ENCODE measurements around the gene PRKCA.
"Not testable (repeated sequence)": the region's sequence is repeated elsewhere in the genome, so short reads cannot be mapped to it uniquely, and the experiment has no call there.

Gene PRKCA

DNA sequence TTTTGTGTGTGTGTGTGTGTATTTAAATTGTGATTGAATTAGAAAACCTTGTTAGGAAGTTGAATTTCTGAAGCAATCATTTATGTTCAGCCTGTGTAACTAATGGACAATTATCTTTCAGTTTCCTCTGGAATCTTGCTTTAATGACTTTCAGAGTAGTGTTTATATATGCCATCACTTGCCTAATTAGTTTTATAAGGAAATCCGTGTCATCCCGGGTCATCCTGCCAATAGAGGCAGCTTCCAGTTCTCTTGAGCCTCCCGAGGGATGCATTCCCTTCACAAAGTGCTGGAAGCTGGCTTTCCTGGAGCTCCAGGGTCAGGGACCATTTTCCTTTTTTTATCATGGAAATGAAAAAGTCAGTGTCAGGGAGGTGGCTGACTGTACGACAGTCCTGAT, 42.9 kb downstream of the PRKCA start:
- peaks cover 6% of the 10 kb centered on the region; the same call in 1 of the 2 replicates for H3K4me1 ChIP-seq
- no peaks in the 10 kb centered on the region for H3K27me3 ChIP-seq (ENCODE audit: low read depth)

DNA sequence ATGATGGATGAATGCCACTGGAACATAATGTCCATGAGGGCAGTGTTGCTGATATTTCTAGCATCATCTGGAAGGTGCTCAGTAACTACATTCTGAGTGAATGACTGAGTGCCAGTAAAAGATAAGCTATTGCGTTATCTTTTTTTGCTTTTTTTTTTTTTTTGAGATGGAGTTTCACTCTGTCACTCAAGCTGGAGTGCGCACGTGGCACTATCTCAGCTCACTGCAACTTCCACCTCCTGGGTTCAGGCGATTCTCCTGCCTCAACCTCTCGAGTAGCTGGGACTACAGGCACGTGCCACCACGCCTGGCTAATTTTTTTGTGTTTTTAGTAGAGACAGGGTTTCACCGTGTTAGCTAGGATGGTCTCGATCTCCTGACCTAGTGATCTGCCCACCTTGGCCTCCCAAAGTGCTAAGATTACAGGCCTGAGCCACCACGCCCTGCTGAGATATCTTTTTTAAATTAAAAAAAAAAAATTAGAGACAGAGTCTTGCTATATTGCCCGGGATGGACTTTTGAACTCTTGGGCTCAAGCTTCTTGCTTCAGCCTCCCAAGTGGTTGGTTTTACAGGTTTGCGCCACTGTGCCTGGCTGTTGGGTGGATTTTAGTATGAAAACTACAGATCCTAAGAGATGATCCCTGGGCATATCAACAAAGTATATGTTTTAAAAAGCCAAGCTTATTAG, 43.7 kb downstream of the PRKCA start:
- H3K27me3 ChIP-seq (ENCODE audit: low read depth); H3K4me3 ChIP-seq; H3K36me3 ChIP-seq (replicated peaks); DNase-seq (ENCODE audit: low spot score in 2 of 2); H3K4me1 ChIP-seq; H3K9me3 ChIP-seq; in situ Hi-C loops (cut with MboI; ENCODE audit: low sequenced_read_pairs): not testable (repeated sequence)

More for the DNA sequence above, 42.9 kb downstream of the PRKCA start:
- Histone ChIP-seq H3K36me3 (replicated peaks) (no peaks in the 10 kb centered on the region), H3K4me3 (no peak overlapping the region), H3K9me3 (no peaks in the 10 kb centered on the region)
- in situ Hi-C loops (cut with MboI; ENCODE audit: low sequenced_read_pairs) = no loop called here
- no peak for DNase-seq (ENCODE audit: low spot score in 2 of 2)

DNA sequence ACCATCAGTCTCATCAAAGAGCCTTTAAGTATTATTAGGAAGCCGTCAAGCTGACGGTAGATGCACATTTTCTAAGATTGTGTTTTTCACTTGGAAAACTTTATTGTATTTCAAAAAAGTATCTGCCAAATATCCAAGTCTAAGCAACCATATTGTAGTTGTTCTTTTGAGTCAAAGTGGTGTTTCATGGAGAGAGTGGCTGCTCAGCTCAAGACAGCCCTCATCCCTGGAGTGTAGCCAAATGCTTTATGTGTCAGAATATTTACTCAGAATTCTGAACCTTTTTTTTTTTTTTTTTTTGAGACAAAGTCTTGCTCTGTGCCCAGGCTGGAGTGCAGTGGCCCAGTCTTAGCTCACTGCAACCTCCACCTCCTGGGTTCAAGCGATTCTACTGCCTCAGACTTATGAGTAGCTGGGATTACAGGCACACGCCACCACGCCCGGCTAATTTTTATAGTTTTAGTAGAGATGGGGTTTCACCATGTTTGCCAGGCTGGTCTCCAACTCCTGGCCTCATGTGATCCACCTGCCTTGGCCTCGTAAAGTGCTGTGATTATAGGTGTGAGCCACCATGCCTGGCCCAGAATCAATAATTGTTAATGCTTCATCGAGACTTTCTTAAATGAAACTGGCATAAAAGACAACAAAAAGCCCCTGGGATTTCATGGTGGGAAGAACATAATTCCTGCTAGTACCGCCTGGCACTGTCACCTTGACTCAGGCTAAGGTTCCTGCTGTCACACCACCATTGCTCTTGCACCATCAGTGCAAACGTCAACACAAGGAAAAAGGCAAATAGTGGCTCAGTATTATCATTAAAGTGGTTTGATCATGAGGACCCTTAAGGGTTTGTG, 45.5 kb downstream of the PRKCA start:
- no peak for DNase-seq (ENCODE audit: low spot score in 2 of 2)
- in situ Hi-C loops (cut with MboI; ENCODE audit: low sequenced_read_pairs) = no loop called here
- Histone ChIP-seq H3K27me3 (ENCODE audit: low read depth) (no peaks in the 10 kb centered on the region), H3K9me3 (no peaks in the 10 kb centered on the region), H3K4me1 (peaks cover 6% of the 10 kb centered on the region; the same call in 1 of the 2 replicates), H3K4me3 (no peak overlapping the region), H3K36me3 (replicated peaks) (no peaks in the 10 kb centered on the region)

DNA sequence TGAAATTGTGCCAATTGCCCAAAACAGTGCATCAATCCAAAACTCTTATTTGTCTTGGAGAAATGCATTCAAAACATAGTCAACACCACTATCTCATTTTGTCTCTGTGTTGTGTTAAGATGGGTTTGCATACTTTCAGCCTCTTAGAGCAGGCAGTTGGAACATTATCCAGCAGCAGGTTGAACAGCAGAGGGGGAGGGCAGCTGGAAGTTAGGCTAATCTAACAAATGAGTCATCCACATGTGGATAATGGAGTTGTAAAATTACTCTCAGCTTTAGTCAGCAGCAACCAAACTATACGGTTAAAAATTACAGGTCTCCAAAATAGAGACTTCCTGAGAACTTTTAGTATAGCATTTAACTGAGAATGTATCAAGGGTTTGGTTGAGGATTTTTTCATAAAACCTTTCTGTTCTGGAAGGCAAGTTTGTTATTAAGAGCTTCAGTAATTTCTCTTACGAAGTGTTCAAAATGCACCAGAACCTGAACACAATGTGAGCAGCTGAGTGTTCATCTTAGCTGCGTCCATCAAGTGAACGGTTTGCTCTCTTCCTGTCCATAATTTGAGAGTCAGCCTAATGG, 46.3 kb downstream of the PRKCA start:
- Histone ChIP-seq H3K27me3 (ENCODE audit: low read depth) (no peaks in the 10 kb centered on the region), H3K36me3 (replicated peaks) (no peaks in the 10 kb centered on the region), H3K4me1 (peaks cover 6% of the 10 kb centered on the region; the same call in 1 of the 2 replicates), H3K9me3 (no peaks in the 10 kb centered on the region), H3K4me3 (no peak overlapping the region)
- in situ Hi-C loops (cut with MboI; ENCODE audit: low sequenced_read_pairs) = no loop called here
- peak; percentile 21 to 25 for DNase-seq (ENCODE audit: low spot score in 2 of 2)

DNA sequence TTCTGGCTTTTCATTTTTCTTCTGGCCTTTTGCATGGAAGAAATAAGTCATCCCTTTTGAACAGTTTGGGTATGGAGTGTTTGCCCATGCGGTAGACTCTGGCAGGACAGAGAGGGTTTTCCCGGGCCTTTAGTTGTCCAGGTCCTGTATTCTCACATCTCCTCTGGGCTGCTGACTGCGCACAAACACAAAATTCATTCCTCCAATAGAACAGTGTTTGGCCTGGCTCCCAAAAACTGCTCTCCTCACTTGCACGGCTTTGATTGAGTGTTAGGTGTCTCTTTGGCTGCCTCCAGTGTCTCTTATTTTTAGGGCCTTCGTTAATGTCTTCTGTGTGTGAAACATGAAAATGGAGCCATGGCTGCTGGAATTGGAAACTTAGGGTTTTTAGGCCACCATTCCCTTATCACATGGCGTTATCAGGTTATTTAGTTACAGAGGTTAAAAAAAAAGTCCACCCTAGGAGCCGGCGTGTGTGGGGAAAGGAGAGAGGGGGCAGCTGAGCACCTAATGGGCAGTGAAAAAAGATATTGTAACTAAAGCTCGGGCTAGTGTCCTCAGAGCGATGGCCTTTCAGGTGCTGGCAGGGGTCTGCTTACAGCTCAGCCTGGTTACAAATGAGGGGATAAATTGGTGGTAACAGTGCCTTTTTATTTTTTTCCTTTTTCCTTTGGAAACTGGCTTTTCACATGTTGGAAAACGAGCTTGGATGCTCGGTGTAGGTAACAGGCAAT, 47.3 kb downstream of the PRKCA start:
- H3K36me3 ChIP-seq (replicated peaks) = no peaks in the 10 kb centered on the region
- H3K4me3 ChIP-seq = no peak overlapping the region
- no peaks in the 10 kb centered on the region for H3K27me3 ChIP-seq (ENCODE audit: low read depth)
- DNase-seq (ENCODE audit: low spot score in 2 of 2) = no peak
- no peaks in the 10 kb centered on the region for H3K9me3 ChIP-seq
- in situ Hi-C loops (cut with MboI; ENCODE audit: low sequenced_read_pairs) = no loop called here
- peaks cover 13% of the 10 kb centered on the region for H3K4me1 ChIP-seq

DNA sequence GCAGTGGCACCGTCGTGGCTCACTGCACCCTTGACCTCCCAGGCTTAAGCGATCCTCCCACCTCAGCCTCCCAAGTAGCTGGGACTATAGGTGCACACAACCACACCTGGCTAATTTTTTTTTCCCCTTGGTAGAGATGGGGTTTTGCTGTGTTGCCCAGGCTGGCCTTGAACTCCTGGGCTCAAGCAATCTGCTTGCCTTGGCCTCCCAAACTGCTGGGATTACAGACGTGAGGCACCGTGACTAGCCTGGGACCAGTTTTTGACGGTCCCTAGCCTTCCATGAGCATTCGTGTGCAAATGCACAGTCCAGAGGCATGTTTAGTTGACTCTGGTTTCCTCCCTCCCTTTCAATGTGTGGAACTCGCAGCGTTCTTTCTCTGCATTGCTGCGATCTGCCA, 48.2 kb downstream of the PRKCA start:
- DNase-seq (ENCODE audit: low spot score in 2 of 2); H3K4me3 ChIP-seq; in situ Hi-C loops (cut with MboI; ENCODE audit: low sequenced_read_pairs); H3K9me3 ChIP-seq; H3K36me3 ChIP-seq (replicated peaks); H3K27me3 ChIP-seq (ENCODE audit: low read depth): not testable (repeated sequence)
- H3K4me1 ChIP-seq = peaks cover 19% of the 10 kb centered on the region

DNA sequence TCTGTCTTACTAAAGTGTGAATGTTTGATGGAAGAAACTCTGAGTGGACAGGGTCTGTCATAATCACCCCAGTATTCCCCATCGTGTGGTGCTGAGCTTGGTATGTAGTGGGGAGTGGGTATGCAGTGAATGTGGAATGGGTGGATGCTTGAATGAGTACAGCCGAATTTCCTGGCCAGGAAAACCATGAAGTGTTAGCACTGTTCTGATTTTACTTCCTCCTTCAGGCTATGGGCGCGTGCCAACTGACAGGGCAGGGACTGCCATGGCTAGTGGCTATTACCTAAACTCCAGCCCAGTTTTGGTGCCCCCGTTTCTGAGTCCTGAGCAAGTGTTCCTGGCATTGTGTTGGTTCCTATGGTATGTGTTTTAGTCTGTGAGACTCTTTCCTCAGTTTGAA, 48.6 kb downstream of the PRKCA start:
- peaks cover 20% of the 10 kb centered on the region for H3K4me1 ChIP-seq
- no peak overlapping the region for H3K4me3 ChIP-seq
- no peaks in the 10 kb centered on the region for H3K27me3 ChIP-seq (ENCODE audit: low read depth)
- in situ Hi-C loops (cut with MboI; ENCODE audit: low sequenced_read_pairs) = no loop called here
- no peaks in the 10 kb centered on the region for H3K36me3 ChIP-seq (replicated peaks)
- H3K9me3 ChIP-seq = no peaks in the 10 kb centered on the region
- no peak for DNase-seq (ENCODE audit: low spot score in 2 of 2)

DNA sequence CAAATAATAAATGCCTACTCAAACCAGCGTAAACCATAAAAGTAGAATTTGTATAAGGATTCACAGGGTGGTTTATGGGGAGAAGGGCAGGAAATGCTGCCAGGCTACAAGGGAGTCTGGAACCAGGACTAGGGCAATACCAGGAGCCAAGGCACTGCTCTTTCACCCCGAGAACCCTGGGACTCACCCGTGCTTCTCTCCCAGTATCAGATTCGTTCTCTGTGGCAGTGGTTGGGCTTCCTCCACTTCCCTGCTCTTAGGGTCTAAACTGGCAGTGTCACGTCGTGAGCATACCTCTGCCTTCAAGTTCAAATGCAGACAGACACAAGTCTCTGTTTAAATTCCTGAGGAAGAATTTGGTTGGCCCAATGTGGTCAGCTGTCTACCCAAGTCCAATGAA, 49.3 kb downstream of the PRKCA start:
- Histone ChIP-seq H3K4me1 (peaks cover 20% of the 10 kb centered on the region), H3K27me3 (ENCODE audit: low read depth) (no peaks in the 10 kb centered on the region), H3K9me3 (no peaks in the 10 kb centered on the region), H3K4me3 (no peak overlapping the region), H3K36me3 (replicated peaks) (no peaks in the 10 kb centered on the region)
- in situ Hi-C loops (cut with MboI; ENCODE audit: low sequenced_read_pairs) = no loop called here
- DNase-seq (ENCODE audit: low spot score in 2 of 2) = no peak

DNA sequence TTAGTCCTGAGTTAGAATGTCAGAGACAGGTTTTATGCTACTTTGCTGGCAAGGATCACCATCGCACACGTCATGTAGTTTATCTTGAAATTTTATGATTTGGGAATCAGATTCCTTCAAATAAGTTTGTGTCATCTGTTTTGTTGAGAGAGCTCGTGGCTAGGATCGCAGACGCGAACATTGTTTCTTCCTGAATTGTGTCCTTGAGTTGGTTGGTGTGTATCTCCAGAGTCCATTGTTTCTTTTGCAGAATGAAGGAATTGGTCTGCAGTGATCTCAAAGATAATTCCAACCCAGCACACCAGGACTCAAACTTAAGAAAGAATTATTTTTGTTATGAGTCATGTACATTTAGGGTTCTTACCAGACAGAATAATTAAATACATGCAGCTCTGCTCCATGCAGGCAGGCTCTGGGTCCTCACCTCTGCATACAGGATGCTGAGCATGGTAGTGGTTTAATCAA, 51.6 kb downstream of the PRKCA start:
- in situ Hi-C loops (cut with MboI; ENCODE audit: low sequenced_read_pairs) = no loop called here

DNA sequence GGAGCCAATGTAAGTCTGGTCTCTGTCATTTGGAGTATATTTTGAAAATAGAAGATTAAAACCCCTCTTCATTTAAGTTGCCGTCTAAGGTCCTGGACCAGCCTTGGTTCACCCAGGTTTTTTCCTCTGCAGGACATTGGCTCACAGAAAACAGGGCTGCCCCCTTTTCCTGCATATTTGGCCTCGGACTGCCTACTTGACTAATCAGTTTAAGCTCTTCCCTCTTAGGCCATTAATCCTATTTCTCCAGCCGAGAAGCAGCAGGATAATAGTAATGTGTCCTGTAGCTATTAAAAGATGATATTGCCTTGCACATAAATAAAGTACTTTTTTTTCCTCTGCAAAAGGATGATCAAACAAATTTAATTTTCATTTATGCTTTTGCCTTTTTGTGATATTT, 52.1 kb downstream of the PRKCA start:
- H3K9me3 ChIP-seq = no peaks in the 10 kb centered on the region
- no peaks in the 10 kb centered on the region for H3K27me3 ChIP-seq (ENCODE audit: low read depth)
- peaks cover 21% of the 10 kb centered on the region for H3K4me1 ChIP-seq
- no peak for DNase-seq (ENCODE audit: low spot score in 2 of 2)
- in situ Hi-C loops (cut with MboI; ENCODE audit: low sequenced_read_pairs) = no loop called here
- H3K36me3 ChIP-seq (replicated peaks) = no peaks in the 10 kb centered on the region
- H3K4me3 ChIP-seq = no peak overlapping the region

More for the DNA sequence above, 51.6 kb downstream of the PRKCA start:
- H3K36me3 ChIP-seq (replicated peaks) = no peaks in the 10 kb centered on the region
- no peaks in the 10 kb centered on the region for H3K27me3 ChIP-seq (ENCODE audit: low read depth)
- no peaks in the 10 kb centered on the region for H3K9me3 ChIP-seq
- H3K4me1 ChIP-seq = peaks cover 16% of the 10 kb centered on the region
- H3K4me3 ChIP-seq = no peak overlapping the region
- no peak for DNase-seq (ENCODE audit: low spot score in 2 of 2)

DNA sequence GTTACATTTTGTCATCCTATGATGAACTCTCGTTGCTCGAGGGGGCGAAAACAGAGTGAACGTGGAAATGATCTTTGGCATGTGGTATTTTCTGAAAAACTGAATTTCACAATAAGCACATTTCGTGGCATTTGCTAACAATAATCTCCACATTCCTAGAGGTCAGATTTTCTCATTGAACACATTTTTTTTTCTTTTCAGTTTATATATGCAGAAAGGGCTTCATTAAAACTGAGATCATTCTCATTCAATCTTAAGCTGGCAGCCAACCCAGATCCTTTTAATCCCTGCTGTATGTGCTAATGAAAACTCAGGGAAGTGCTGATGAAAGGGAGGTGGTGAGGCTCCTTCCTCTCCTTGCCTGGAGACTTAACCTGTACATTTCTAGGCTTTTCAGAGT, 52.6 kb downstream of the PRKCA start:
- Histone ChIP-seq H3K4me3 (no peak overlapping the region), H3K9me3 (no peaks in the 10 kb centered on the region), H3K27me3 (ENCODE audit: low read depth) (no peaks in the 10 kb centered on the region), H3K36me3 (replicated peaks) (no peaks in the 10 kb centered on the region), H3K4me1 (peaks cover 24% of the 10 kb centered on the region)
- in situ Hi-C loops (cut with MboI; ENCODE audit: low sequenced_read_pairs) = no loop called here
- DNase-seq (ENCODE audit: low spot score in 2 of 2) = peak; percentile 58 to 69

DNA sequence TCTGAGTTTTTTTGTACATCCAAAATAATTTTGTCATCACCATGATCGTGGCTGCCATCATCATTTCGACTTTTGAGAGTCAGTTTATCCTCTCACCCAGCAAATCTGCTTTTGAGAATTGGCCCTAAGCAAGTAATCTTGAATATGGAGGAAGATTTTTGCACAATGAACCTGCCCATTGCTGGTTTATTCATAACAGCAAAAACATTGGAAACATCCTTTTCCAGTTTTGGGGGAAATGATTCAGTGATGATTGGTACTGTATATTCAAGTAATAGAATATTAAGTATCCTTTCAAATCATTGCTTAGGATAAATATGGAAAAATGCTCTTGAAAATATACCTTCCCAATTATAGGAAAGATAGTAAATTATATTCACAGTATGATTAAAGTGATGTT, 53.1 kb downstream of the PRKCA start:
- Histone ChIP-seq H3K36me3 (replicated peaks) (no peaks in the 10 kb centered on the region), H3K4me1 (peaks cover 24% of the 10 kb centered on the region), H3K9me3 (no peaks in the 10 kb centered on the region), H3K27me3 (ENCODE audit: low read depth) (no peaks in the 10 kb centered on the region), H3K4me3 (no peak overlapping the region)
- in situ Hi-C loops (cut with MboI; ENCODE audit: low sequenced_read_pairs) = no loop called here
- no peak for DNase-seq (ENCODE audit: low spot score in 2 of 2)

DNA sequence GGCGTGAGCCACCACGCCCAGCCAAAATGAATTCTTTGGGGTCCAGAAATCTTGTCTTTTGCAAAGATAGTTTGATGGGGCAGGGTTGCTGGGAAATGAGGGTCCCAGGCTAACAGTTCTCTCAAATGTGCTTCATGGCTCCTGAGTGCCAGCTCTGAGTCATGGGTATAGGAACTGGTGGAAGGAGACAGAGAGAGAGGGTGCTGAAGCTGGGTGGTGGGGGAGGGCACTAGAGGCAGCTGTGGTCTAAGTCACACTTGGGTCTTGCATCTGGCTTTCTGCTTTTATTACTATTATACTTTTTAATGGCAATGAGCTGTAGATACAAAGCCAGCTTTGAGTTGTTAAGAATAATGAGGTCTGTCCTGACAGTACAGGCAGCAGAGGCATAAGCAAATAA, 54.6 kb downstream of the PRKCA start:
- no peak overlapping the region for H3K4me3 ChIP-seq
- H3K4me1 ChIP-seq = peaks cover 24% of the 10 kb centered on the region
- no peaks in the 10 kb centered on the region for H3K36me3 ChIP-seq (replicated peaks)
- in situ Hi-C loops (cut with MboI; ENCODE audit: low sequenced_read_pairs) = no loop called here
- DNase-seq (ENCODE audit: low spot score in 2 of 2) = no peak
- H3K9me3 ChIP-seq = no peaks in the 10 kb centered on the region
- no peaks in the 10 kb centered on the region for H3K27me3 ChIP-seq (ENCODE audit: low read depth)
